Adrenal gland (tissue), 5 donors: ENCODE measurements around the gene INO80.

Experiments
- CTCF ChIP-seq, 6 experiments: fragments of 450-650 bp in 4 of 6; fragments of 200-600 bp in 2 of 6; sonication (generic) in 1 of 6; IDR thresholded peaks; 1 replicate in 5 of 6; 2 replicates in 1 of 6; pipeline versions ENCODE4 v1.5.1 to v1.8.0; 2016 to 2021; ENCODE audit warnings: antibody characterized with exemption in 6 of 6, mild to moderate bottlenecking in 2 of 6, moderate library complexity in 1 of 6
- POLR2A ChIP-seq, 2 donors: fragments of 450-650 bp; IDR thresholded peaks; one replicate each; pipeline ENCODE4 v1.6.1; 2017; ENCODE audit warnings: antibody characterized with exemption in 2 of 2, mild to moderate bottlenecking in 2 of 2, moderate library complexity in 1 of 2
- donor health status: DM: no; HTN: no; CAD: no.

GRCh38 chr15:41122849-41123248 lies 6.8 kb upstream of the INO80 start:
- no peak for TF ChIP-seq POLR2A (IDR thresholded peaks at IDR 0.05)
- TF ChIP-seq CTCF (IDR thresholded peaks at IDR 0.05), result no peak
